Measurements from ENCODE around the gene TARBP1.

Gene TARBP1

DNA sequence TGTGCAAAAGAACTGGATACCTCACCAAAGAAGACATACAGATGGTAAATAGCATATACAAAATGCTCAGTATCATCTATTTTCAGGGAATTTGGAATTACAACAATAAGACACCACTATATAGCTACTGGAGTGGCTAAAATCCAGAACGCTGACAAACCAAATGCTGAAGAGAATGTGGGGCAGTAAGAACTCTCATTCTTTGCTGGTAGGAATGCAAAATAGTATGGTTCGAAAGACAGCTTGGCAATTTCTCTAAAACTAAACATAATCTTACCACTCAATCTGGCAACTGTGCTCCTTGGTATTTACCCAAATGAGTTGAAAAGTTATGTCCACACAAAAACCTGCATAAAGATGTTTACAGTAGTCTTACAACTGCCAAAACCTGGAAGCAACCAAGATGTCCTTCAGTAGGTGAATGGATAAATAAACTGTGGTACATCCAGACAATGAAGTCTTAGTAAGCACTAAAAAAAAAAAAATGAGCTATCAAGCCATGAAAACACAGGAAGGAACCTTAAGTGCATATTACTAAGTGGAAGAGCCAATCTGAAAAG is 26.5 kb downstream of the TARBP1 start:
- Histone ChIP-seq H3K9me3 (ENCODE audit: control insufficient read depth, insufficient read depth, low read length) (no peaks in the 10 kb centered on the region), H3K36me3 (ENCODE audit: insufficient read depth, low read length) (0 out of 2 replicates have a peak, but pooled peaks cover 3% of the 10 kb centered on the region), H3K9ac (ENCODE audit: low read depth, low read length) (no peak overlapping the region), H3K4me1 (ENCODE audit: insufficient read depth, low read length) (no peaks in the 10 kb centered on the region)

GRCh38 chr1:234440348-234440747 is 38.6 kb downstream of the TARBP1 start:
- Histone ChIP-seq H3K36me3 (ENCODE audit: insufficient read depth, low read length) (peaks cover 6% of the 10 kb centered on the region; the same call in 1 of the 2 replicates), H3K4me1 (ENCODE audit: insufficient read depth, low read length) (no peaks in the 10 kb centered on the region), H3K9me3 (ENCODE audit: control insufficient read depth, insufficient read depth, low read length) (peaks cover 8% of the 10 kb centered on the region; the same call in 1 of the 2 replicates), H3K9ac (ENCODE audit: low read depth, low read length) (no peak overlapping the region)

DNA sequence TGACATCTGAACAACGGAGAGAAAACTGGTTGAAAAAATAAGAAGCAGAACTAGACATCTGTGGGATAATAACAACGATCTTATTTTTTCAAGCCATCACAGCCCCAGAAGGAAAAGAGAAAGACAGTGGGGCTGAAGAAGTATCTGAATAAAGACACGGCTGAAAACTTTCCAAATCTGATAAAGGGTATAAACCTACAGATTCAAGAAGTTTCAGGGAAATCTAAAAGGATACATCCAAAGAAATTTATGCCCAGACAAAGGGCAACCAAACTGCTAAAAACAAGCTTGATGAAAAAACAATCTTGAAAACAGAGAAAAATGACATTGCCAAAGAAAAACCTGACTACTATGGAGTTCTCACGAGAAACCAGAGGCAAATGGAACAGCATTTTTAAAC is 40.4 kb downstream of the TARBP1 start:
- H3K9ac ChIP-seq (ENCODE audit: low read depth, low read length), result no peak overlapping the region
- H3K4me1 ChIP-seq (ENCODE audit: insufficient read depth, low read length), result no peaks in the 10 kb centered on the region
- H3K9me3 ChIP-seq (ENCODE audit: control insufficient read depth, insufficient read depth, low read length), result peaks cover 8% of the 10 kb centered on the region; the same call in 1 of the 2 replicates
- H3K36me3 ChIP-seq (ENCODE audit: insufficient read depth, low read length), result 0 out of 2 replicates have a peak, but pooled peaks cover 5% of the 10 kb centered on the region

- no peaks in the 10 kb centered on the region for H3K36me3 ChIP-seq (ENCODE audit: insufficient read depth, low read length)
Observed at GRCh38 chr1:234437423-234438171, 41.4 kb downstream of the TARBP1 start.

GRCh38 chr1:234435620-234436019 is 43.4 kb downstream of the TARBP1 start:
- no peak overlapping the region for H3K9ac ChIP-seq (ENCODE audit: low read depth, low read length)
- no peaks in the 10 kb centered on the region for H3K36me3 ChIP-seq (ENCODE audit: insufficient read depth, low read length)
- peaks cover 8% of the 10 kb centered on the region; the same call in 1 of the 2 replicates for H3K9me3 ChIP-seq (ENCODE audit: control insufficient read depth, insufficient read depth, low read length)
- no peaks in the 10 kb centered on the region for H3K4me1 ChIP-seq (ENCODE audit: insufficient read depth, low read length)

More at GRCh38 chr1:234437423-234438171, 41.4 kb downstream of the TARBP1 start:
- Histone ChIP-seq H3K9me3 (ENCODE audit: control insufficient read depth, insufficient read depth, low read length) (peaks cover 8% of the 10 kb centered on the region; the same call in 1 of the 2 replicates), H3K4me1 (ENCODE audit: insufficient read depth, low read length) (no peaks in the 10 kb centered on the region), H3K9ac (ENCODE audit: low read depth, low read length) (no peak overlapping the region)

DNA sequence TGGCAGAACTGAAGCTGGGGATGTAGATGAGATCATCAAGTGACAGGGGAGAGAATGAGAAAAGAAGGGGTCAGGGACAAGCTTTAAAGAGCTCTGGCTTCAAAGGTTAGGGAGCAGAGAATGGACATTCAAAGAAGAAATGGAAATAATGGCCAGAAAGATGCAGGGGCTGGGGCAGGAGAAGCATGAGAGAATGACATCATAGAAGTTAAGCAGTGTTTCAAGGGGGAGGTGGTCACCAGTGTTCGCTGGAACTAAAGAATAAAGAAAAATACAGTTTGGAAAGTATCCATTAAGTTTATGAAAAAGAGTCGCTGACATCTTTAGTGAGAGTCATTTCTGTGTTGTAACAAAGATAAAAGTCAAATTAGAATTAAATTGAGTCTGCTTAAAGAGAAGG is 44.3 kb downstream of the TARBP1 start:
- H3K36me3 ChIP-seq (ENCODE audit: insufficient read depth, low read length), result no peaks in the 10 kb centered on the region

GRCh38 chr1:234433563-234434285 is 45.3 kb downstream of the TARBP1 start:
- Histone ChIP-seq H3K9me3 (ENCODE audit: control insufficient read depth, insufficient read depth, low read length) (no peaks in the 10 kb centered on the region), H3K4me1 (ENCODE audit: insufficient read depth, low read length) (no peaks in the 10 kb centered on the region), H3K9ac (ENCODE audit: low read depth, low read length) (no peak overlapping the region), H3K36me3 (ENCODE audit: insufficient read depth, low read length) (no peaks in the 10 kb centered on the region)

More for the DNA sequence above, 44.3 kb downstream of the TARBP1 start:
- Histone ChIP-seq H3K9me3 (ENCODE audit: control insufficient read depth, insufficient read depth, low read length) (peaks cover under 1% of the 10 kb centered on the region; the same call in 1 of the 2 replicates), H3K4me1 (ENCODE audit: insufficient read depth, low read length) (no peaks in the 10 kb centered on the region), H3K9ac (ENCODE audit: low read depth, low read length) (no peak overlapping the region)

DNA sequence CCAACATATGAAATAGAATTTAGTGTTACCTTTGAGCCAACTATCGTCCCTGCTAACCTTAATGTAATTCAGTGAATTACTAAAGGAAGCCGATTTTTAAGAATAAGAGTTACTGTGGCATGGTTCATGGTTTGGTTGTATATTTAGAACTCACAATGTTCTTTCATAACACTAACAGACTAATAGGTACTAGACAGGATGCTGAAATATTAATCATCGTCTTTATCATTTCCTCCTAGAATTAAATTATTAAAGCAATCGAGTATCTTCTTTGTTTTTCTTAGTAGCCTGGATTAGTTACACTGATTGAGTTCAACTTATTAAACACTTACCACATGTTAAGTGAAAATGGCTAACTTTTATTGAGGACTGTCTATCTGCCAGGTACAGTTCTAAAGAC is 47.7 kb downstream of the TARBP1 start:
- Histone ChIP-seq H3K4me1 (ENCODE audit: insufficient read depth, low read length) (no peaks in the 10 kb centered on the region), H3K36me3 (ENCODE audit: insufficient read depth, low read length) (peaks cover 3% of the 10 kb centered on the region), H3K9ac (ENCODE audit: low read depth, low read length) (no peak overlapping the region), H3K9me3 (ENCODE audit: control insufficient read depth, insufficient read depth, low read length) (no peaks in the 10 kb centered on the region)

DNA sequence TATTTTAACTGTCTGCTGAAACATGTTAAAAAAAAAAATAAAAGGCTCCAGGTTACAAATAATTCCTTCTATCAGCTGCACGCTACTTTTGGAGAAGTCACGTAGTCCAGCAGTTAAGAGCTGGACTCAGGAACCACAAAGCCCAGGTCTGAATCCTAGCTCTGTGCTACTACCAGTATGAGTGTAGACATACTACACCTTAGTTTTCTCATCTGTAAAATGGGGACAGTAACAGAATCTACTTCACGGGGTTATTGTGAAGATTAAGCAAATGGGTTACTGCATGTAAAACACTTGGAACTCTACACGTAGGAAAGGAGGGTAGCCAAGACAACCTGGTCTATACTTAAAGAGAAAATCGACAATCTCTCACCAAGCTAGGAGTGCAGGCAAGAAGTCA is 48.3 kb downstream of the TARBP1 start:
- Histone ChIP-seq H3K36me3 (ENCODE audit: insufficient read depth, low read length) (peaks cover 3% of the 10 kb centered on the region), H3K4me1 (ENCODE audit: insufficient read depth, low read length) (no peaks in the 10 kb centered on the region), H3K9ac (ENCODE audit: low read depth, low read length) (no peak overlapping the region), H3K9me3 (ENCODE audit: control insufficient read depth, insufficient read depth, low read length) (no peaks in the 10 kb centered on the region)

- no peak overlapping the region for H3K9ac ChIP-seq (ENCODE audit: low read depth, low read length)
- peaks cover 3% of the 10 kb centered on the region for H3K36me3 ChIP-seq (ENCODE audit: insufficient read depth, low read length)
- no peaks in the 10 kb centered on the region for H3K4me1 ChIP-seq (ENCODE audit: insufficient read depth, low read length)
- H3K9me3 ChIP-seq (ENCODE audit: control insufficient read depth, insufficient read depth, low read length), result no peaks in the 10 kb centered on the region
Observed at GRCh38 chr1:234429434-234429806, 49.6 kb downstream of the TARBP1 start.

GRCh38 chr1:234427950-234428646 is 50.9 kb downstream of the TARBP1 start:
- no peak overlapping the region for H3K9ac ChIP-seq (ENCODE audit: low read depth, low read length)
- H3K36me3 ChIP-seq (ENCODE audit: insufficient read depth, low read length), result peaks cover 3% of the 10 kb centered on the region
- no peaks in the 10 kb centered on the region for H3K4me1 ChIP-seq (ENCODE audit: insufficient read depth, low read length)
- no peaks in the 10 kb centered on the region for H3K9me3 ChIP-seq (ENCODE audit: control insufficient read depth, insufficient read depth, low read length)

DNA sequence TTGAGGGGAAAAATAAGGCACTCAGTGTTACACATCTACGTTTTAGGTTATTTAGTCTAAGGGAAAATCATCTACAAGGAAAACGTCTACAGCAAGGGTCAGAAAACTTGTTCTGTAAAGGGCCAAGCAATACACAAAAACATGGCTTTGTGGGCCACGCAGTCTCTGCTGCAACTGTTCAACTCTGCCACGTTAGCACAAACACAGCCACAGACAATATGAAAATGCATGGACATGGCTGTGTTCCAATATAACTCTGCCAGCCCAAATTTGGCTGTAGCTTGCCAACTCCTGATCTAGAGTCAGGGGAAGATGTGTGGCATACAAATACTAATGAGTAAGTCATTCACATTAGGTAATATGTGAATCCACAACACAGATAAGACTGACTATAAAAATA is 65.0 kb downstream of the TARBP1 start:
- peaks cover 6% of the 10 kb centered on the region; the same call in 1 of the 2 replicates for H3K36me3 ChIP-seq (ENCODE audit: insufficient read depth, low read length)
- H3K9ac ChIP-seq (ENCODE audit: low read depth, low read length), result no peak overlapping the region
- no peaks in the 10 kb centered on the region for H3K9me3 ChIP-seq (ENCODE audit: control insufficient read depth, insufficient read depth, low read length)
- no peaks in the 10 kb centered on the region for H3K4me1 ChIP-seq (ENCODE audit: insufficient read depth, low read length)

- Histone ChIP-seq H3K9ac (ENCODE audit: low read depth, low read length) (no peak overlapping the region), H3K9me3 (ENCODE audit: control insufficient read depth, insufficient read depth, low read length) (no peaks in the 10 kb centered on the region), H3K36me3 (ENCODE audit: insufficient read depth, low read length) (peaks cover 6% of the 10 kb centered on the region; the same call in 1 of the 2 replicates), H3K4me1 (ENCODE audit: insufficient read depth, low read length) (no peaks in the 10 kb centered on the region)
Observed at GRCh38 chr1:234413485-234413884, 65.5 kb downstream of the TARBP1 start.

- H3K9ac ChIP-seq (ENCODE audit: low read depth, low read length), result no peak overlapping the region
- H3K9me3 ChIP-seq (ENCODE audit: control insufficient read depth, insufficient read depth, low read length), result no peaks in the 10 kb centered on the region
- H3K36me3 ChIP-seq (ENCODE audit: insufficient read depth, low read length), result peaks cover 6% of the 10 kb centered on the region
- no peaks in the 10 kb centered on the region for H3K4me1 ChIP-seq (ENCODE audit: insufficient read depth, low read length)
Observed at GRCh38 chr1:234412830-234413229, 66.1 kb downstream of the TARBP1 start.

Measured in ES-I3 (cell line).